ENCODE results near the gene QSOX1.

DNA sequence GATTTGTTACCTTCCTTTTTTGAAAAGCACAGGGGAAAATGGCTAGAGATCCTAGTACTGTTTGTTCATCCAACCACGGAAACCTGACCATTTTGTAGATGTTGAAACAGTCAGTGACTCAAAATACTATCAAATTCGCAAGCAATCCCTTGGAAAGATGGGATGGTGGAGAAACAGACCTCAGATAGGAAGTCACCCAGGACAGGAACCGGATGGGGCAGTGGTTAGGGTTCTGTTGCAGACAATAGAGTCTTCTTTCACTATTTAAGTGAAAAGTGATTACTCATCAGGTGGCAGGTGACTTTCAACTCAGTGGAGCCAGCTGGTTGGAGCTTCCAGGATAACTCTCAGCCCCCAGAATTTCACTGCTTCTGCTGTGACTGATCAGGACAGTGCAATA is 92.4 kb downstream of the QSOX1 start:
- TF ChIP-seq GATA3 (IDR thresholded peaks at IDR 0.05; ENCODE audit: low read depth, low read length) (no peak), GATA2 (IDR thresholded peaks at IDR 0.05; ENCODE audit: low read depth, low read length) (no peak)

Measured in SH-SY5Y (cell line).